GM12878 (cell line): Measurements from ENCODE around the gene FSHR. TPM values are rescaled to one million over a fixed set of nuclear protein-coding genes. Genes with fewer than 3 reads are reported as not detected.

Source experiments
- ATAC-seq: fragments of 200-7000 bp; cut with Tn5 transposase; 3 replicates; pipeline ENCODE4 v1.9.1; 2020; ENCODE audit warnings: mild to moderate bottlenecking, moderate library complexity
- BruUV-seq: library from RNA; stranded (reverse); fragments of 400-500 nt; replicated peaks from 2 replicates; lab custom pipeline; 2021; lab: Mats Ljungman, UMichigan
- CTCF ChIA-PET: fragments of 300-600 bp; sonication (Branson Sonifier 250); formaldehyde crosslinking; extraction: SDS; loops from one replicate; lab custom pipeline; 2021; ENCODE audit warnings: inconsistent platforms; lab: Yijun Ruan, JAX
- POLR2A ChIA-PET: fragments of 350-600 bp; formaldehyde crosslinking; extraction: SDS; loops from one replicate; lab custom pipeline; 2021; ENCODE audit warnings: inconsistent platforms; lab: Charles Lee
- RAD21 ChIA-PET: fragments of 300-600 bp; sonication (Branson Sonifier 250); formaldehyde crosslinking; loops from one replicate; lab custom pipeline; 2023; ENCODE audit warnings: antibody characterized with exemption; ENCODE audit not compliant: unreplicated experiment; lab: Charles Lee
- SMC1A ChIA-PET: fragments of 300-600 bp; sonication (Branson Sonifier 250); formaldehyde crosslinking; loops from one replicate; lab custom pipeline; 2023; ENCODE audit not compliant: unreplicated experiment, uncharacterized antibody; lab: Charles Lee
- DNase-seq: peaks from one replicate; pipeline ENCODE4 v3.0.0-alpha.2; 2011; ENCODE audit warnings: low read depth, low spot score
- FAIRE-seq: peaks from 3 replicates; lab custom pipeline; 2011; peaks lifted over from hg19 to GRCh38; lab: Jason Lieb, UNC
- H2AFZ ChIP-seq: 2 replicates; pipeline ENCODE4 v1.6.0; 2011; ENCODE audit warnings: low read depth, low read length, control low read depth; ENCODE audit not compliant: control insufficient read depth
- H3K27ac ChIP-seq: 2 replicates; pipeline ENCODE4 v1.5.1; 2011; ENCODE audit warnings: control low read depth; ENCODE audit not compliant: control insufficient read depth, insufficient read depth
- H3K27me3 ChIP-seq, 2 experiments: replicated peaks in 1 of 2; 2 replicates each; pipeline versions ENCODE4 v1.6.0 to v1.6.1; 2011; ENCODE audit warnings: low read length in 1 of 2; ENCODE audit not compliant: control insufficient read depth in 2 of 2, insufficient read depth in 2 of 2
- H3K36me3 ChIP-seq, 2 experiments: 2 replicates each; pipeline ENCODE4 v1.5.1; 2011; ENCODE audit warnings: low read length in 1 of 2; ENCODE audit not compliant: control insufficient read depth in 2 of 2, insufficient read depth in 2 of 2
- H3K4me1 ChIP-seq: 2 replicates; pipeline ENCODE4 v1.6.1; 2011; ENCODE audit warnings: mild to moderate bottlenecking, low read length, moderate library complexity, mixed read lengths; ENCODE audit not compliant: control insufficient read depth, insufficient read depth
- H3K4me2 ChIP-seq: 2 replicates; pipeline ENCODE4 v1.6.0; 2011; ENCODE audit warnings: control low read depth; ENCODE audit not compliant: control insufficient read depth, insufficient read depth
- H3K4me3 ChIP-seq: fragments of 200-600 bp; sonication (generic); 2 replicates; pipeline ENCODE4 v1.5.1; 2016
- H3K79me2 ChIP-seq: 2 replicates; pipeline ENCODE4 v1.6.0; 2011; ENCODE audit warnings: low read length; ENCODE audit not compliant: control insufficient read depth, insufficient read depth
- H3K9ac ChIP-seq: 2 replicates; pipeline ENCODE4 v1.8.0; 2011; ENCODE audit warnings: low read length, control low read depth, mixed read lengths; ENCODE audit not compliant: control insufficient read depth, insufficient read depth
- H3K9me3 ChIP-seq: replicated peaks from 3 replicates; pipeline ENCODE4 v1.5.1; 2011; ENCODE audit warnings: mild to moderate bottlenecking, low read length; ENCODE audit not compliant: control insufficient read depth, insufficient read depth
- H4K20me1 ChIP-seq: 2 replicates; pipeline ENCODE4 v1.6.0; 2011; ENCODE audit not compliant: control insufficient read depth, insufficient read depth
- BACH1 ChIP-seq: fragments of 450-650 bp; IDR thresholded peaks from 2 replicates; pipeline ENCODE4 v1.6.1; 2017; ENCODE audit warnings: mild to moderate bottlenecking, borderline replicate concordance
- E4F1 ChIP-seq: fragments of 450-650 bp; IDR thresholded peaks from 2 replicates; pipeline ENCODE4 v1.6.1; 2018; ENCODE audit warnings: borderline replicate concordance, mild to moderate bottlenecking; ENCODE audit not compliant: partially characterized antibody
- EGR1 ChIP-seq, 2 experiments: IDR thresholded peaks; 1 replicate in 1 of 2; 2 replicates in 1 of 2; pipeline ENCODE4 v1.6.1; 2011 to 2012; ENCODE audit warnings: low read depth in 2 of 2, low read length in 2 of 2, borderline replicate concordance in 1 of 2, mild to moderate bottlenecking in 1 of 2, moderate library complexity in 1 of 2
- FOXK2 ChIP-seq: fragments of 450-650 bp; IDR thresholded peaks from 2 replicates; pipeline ENCODE4 v1.6.1; 2017; ENCODE audit warnings: mild to moderate bottlenecking, moderate library complexity
- HDGF ChIP-seq: fragments of 450-650 bp; IDR thresholded peaks from 2 replicates; pipeline ENCODE4 v1.6.1; 2016; ENCODE audit warnings: antibody characterized with exemption
- KLF5 ChIP-seq: fragments of 450-650 bp; IDR thresholded peaks from 2 replicates; pipeline ENCODE4 v1.6.1; 2014; ENCODE audit warnings: mild to moderate bottlenecking; ENCODE audit not compliant: partially characterized antibody
- LARP7 ChIP-seq: fragments of 450-650 bp; IDR thresholded peaks from 2 replicates; pipeline ENCODE4 v1.6.1; 2017; ENCODE audit warnings: mild to moderate bottlenecking
- MXI1 ChIP-seq: fragments of 150-350 bp; IDR thresholded peaks from 2 replicates; pipeline ENCODE4 v1.6.1; 2011; ENCODE audit warnings: low read depth, mild to moderate bottlenecking, inconsistent platforms, low read length, improper control_type of control experiment
- NR2C1 ChIP-seq: fragments of 450-650 bp; IDR thresholded peaks from 2 replicates; pipeline ENCODE4 v1.6.1; 2017; ENCODE audit warnings: antibody characterized with exemption, mild to moderate bottlenecking, moderate library complexity
- RCOR1 ChIP-seq: conservative IDR thresholded peaks from 2 replicates; pipeline ENCODE4 v1.6.1; 2012; ENCODE audit warnings: low read depth, low read length, improper control_type of control experiment
- RFX5 ChIP-seq: IDR thresholded peaks from 2 replicates; pipeline ENCODE4 v1.6.1; 2011; ENCODE audit warnings: low read depth, low read length, improper control_type of control experiment
- SPI1 ChIP-seq: IDR thresholded peaks from 2 replicates; pipeline ENCODE4 v1.6.1; 2011; ENCODE audit warnings: low read depth, mild to moderate bottlenecking, low read length, moderate library complexity, borderline replicate concordance; ENCODE audit not compliant: insufficient read depth
- STAT1 ChIP-seq: fragments of 450-650 bp; conservative IDR thresholded peaks from 2 replicates; pipeline ENCODE4 v1.6.1; 2014; ENCODE audit warnings: antibody characterized with exemption, mild to moderate bottlenecking
- TBL1XR1 ChIP-seq: IDR thresholded peaks from 2 replicates; pipeline ENCODE4 v1.6.1; 2012; ENCODE audit warnings: low read depth, low read length, improper control_type of control experiment
- ZNF274 ChIP-seq: IDR thresholded peaks from one replicate; pipeline ENCODE4 v1.8.0; 2011; ENCODE audit not compliant: insufficient read length, insufficient read depth
- WGBS: methylation state at CpG from one replicate; pipeline ENCODE4 v1.1.6; 2016; ENCODE audit warnings: low lambda C conversion rate; ENCODE audit not compliant: insufficient replicate concordance, insufficient coverage; ENCODE audit errors: missing lambda C conversion rate; 5-methylcytosine and 5-hydroxymethylcytosine counted together
- in situ Hi-C: fragments of 300-500 bp; cut with MboI; formaldehyde crosslinking; loops from 9 replicates; pipeline ENCODE4 v1.14.3; 2018; ENCODE audit warnings: mixed read lengths
- intact Hi-C: fragments of 100-400 bp; cut with micrococcal nuclease; formaldehyde crosslinking; loops from one replicate; pipeline ENCODE4 v1.14.2; 2022; ENCODE audit not compliant: unreplicated experiment
- polyA plus RNA-seq, 11 experiments: library from polyadenylated mRNA; depleted of rRNA in 4 of 11; unstranded in 6 of 11; stranded (reverse) in 5 of 11; fragments of >200 nt; fragmentation: Nextera tagmentation in 4 of 11; fragmentation: Illumina TruSeq in 1 of 11; extraction: Ambion mirVana in 4 of 11; extraction: Trizol in 1 of 11; gene quantifications; 1 replicate in 1 of 11; 2 replicates in 10 of 11; pipeline versions ENCODE4 v1.2.1 to v1.2.3, GENCODE V29; 2011 to 2016; ENCODE audit warnings: inconsistent platforms in 2 of 11, missing spikeins in 2 of 11, low read depth in 1 of 11
- total RNA-seq, 4 experiments: library from RNA; depleted of rRNA in 3 of 4; stranded (reverse); fragments of >200 nt in 3 of 4; fragmentation: Illumina TruSeq in 1 of 4; extraction: Trizol in 1 of 4; gene quantifications; 2 replicates each; pipeline versions ENCODE4 v1.2.1 to v1.2.3, GENCODE V29; 2013 to 2021
- TF ChIP-seq, protein P1 (sequence below): fragments of 450-650 bp; IDR thresholded peaks from 2 replicates; pipeline ENCODE4 v1.6.1; 2017; ENCODE audit warnings: mild to moderate bottlenecking
- TF ChIP-seq, protein P2 (sequence below), 3 experiments: IDR thresholded peaks in 2 of 3; conservative IDR thresholded peaks in 1 of 3; 2 replicates each; pipeline ENCODE4 v1.5.1; 2011; ENCODE audit warnings: low read depth in 3 of 3, low read length in 3 of 3, mild to moderate bottlenecking in 3 of 3, control low read depth in 2 of 3, moderate library complexity in 2 of 3, inconsistent platforms in 1 of 3, mixed read lengths in 1 of 3; ENCODE audit not compliant: control insufficient read depth in 2 of 3, insufficient read depth in 1 of 3; ENCODE audit errors: extremely low read depth in 1 of 3

The FSHR gene
- total and polyA plus RNA-seq, 10 of the 15 experiments (the other 5 are each of a cell fraction or from before 2014, with no cell fraction given), result not detected

- Histone ChIP-seq H3K9ac (no peak overlapping the region), H3K27me3 (no peaks in the 10 kb centered on the region), H3K4me3 (no peak overlapping the region), H3K9me3 (no peaks in the 10 kb centered on the region), H4K20me1 (no peaks in the 10 kb centered on the region), H3K27ac (no peak overlapping the region), H2AFZ (no peak overlapping the region), H3K79me2 (no peaks in the 10 kb centered on the region), H3K4me2 (no peak overlapping the region), H3K4me1 (no peaks in the 10 kb centered on the region), H3K36me3 (no peaks in the 10 kb centered on the region)
- ATAC-seq (no peak), FAIRE-seq (no peak), DNase-seq (no peak)
- no TSS peak for BruUV-seq
- SMC1A ChIA-PET, result interaction anchor here (0.7 kb wide), 1 partner anchor 439 kb away, joined by 3 read pairs; no protein-coding TSS in a partner anchor
- WGBS, result 6% methylated on average over 3 of the region's 3 CpGs
- CTCF ChIA-PET, result no interaction called here
- intact Hi-C loops, result no loop called here
- in situ Hi-C loops, result no loop called here
- TF ChIP-seq FOXK2 (no peak), SPI1 (no peak), EGR1 (IDR thresholded peaks at IDR 0.05; ENCODE audit: borderline replicate concordance in 1 of 2, low read depth in 2 of 2, low read length in 2 of 2) (no peak), MXI1 (no peak), BACH1 (no peak), TBL1XR1 (no peak), NR2C1 (no peak), KLF5 (no peak), RCOR1 (no peak), E4F1 (no peak), LARP7 (no peak), RFX5 (no peak), HDGF (no peak), ZNF274 (no peak), STAT1 (no peak)
- TF ChIP-seq, protein P1, sequence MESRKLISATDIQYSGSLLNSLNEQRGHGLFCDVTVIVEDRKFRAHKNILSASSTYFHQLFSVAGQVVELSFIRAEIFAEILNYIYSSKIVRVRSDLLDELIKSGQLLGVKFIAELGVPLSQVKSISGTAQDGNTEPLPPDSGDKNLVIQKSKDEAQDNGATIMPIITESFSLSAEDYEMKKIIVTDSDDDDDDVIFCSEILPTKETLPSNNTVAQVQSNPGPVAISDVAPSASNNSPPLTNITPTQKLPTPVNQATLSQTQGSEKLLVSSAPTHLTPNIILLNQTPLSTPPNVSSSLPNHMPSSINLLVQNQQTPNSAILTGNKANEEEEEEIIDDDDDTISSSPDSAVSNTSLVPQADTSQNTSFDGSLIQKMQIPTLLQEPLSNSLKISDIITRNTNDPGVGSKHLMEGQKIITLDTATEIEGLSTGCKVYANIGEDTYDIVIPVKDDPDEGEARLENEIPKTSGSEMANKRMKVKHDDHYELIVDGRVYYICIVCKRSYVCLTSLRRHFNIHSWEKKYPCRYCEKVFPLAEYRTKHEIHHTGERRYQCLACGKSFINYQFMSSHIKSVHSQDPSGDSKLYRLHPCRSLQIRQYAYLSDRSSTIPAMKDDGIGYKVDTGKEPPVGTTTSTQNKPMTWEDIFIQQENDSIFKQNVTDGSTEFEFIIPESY, result no peak
- TF ChIP-seq, protein P2, sequence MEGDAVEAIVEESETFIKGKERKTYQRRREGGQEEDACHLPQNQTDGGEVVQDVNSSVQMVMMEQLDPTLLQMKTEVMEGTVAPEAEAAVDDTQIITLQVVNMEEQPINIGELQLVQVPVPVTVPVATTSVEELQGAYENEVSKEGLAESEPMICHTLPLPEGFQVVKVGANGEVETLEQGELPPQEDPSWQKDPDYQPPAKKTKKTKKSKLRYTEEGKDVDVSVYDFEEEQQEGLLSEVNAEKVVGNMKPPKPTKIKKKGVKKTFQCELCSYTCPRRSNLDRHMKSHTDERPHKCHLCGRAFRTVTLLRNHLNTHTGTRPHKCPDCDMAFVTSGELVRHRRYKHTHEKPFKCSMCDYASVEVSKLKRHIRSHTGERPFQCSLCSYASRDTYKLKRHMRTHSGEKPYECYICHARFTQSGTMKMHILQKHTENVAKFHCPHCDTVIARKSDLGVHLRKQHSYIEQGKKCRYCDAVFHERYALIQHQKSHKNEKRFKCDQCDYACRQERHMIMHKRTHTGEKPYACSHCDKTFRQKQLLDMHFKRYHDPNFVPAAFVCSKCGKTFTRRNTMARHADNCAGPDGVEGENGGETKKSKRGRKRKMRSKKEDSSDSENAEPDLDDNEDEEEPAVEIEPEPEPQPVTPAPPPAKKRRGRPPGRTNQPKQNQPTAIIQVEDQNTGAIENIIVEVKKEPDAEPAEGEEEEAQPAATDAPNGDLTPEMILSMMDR (IDR thresholded peaks at IDR 0.05 in 2 of 3, conservative IDR thresholded peaks at IDR 0.05 in 1 of 3; ENCODE audit: control insufficient read depth in 2 of 3, extremely low read depth in 1 of 3, insufficient read depth in 1 of 3, low read depth in 3 of 3, low read length in 3 of 3), result no peak
- POLR2A ChIA-PET, result no interaction called here
- RAD21 ChIA-PET, result no interaction called here
These were observed 200.0 kb downstream of the FSHR start for GRCh38 chr2:48954311-48954710.
